ENCODE measurements around the gene DNMT3B. TPM values are rescaled to one million over a fixed set of nuclear protein-coding genes. Genes with fewer than 3 reads are reported as not detected.

Gene DNMT3B
- total and polyA plus RNA-seq, 2 donors (not counting 1 experiment from before 2014, with no cell fraction given), result 0.15 to 0.47 TPM

DNA sequence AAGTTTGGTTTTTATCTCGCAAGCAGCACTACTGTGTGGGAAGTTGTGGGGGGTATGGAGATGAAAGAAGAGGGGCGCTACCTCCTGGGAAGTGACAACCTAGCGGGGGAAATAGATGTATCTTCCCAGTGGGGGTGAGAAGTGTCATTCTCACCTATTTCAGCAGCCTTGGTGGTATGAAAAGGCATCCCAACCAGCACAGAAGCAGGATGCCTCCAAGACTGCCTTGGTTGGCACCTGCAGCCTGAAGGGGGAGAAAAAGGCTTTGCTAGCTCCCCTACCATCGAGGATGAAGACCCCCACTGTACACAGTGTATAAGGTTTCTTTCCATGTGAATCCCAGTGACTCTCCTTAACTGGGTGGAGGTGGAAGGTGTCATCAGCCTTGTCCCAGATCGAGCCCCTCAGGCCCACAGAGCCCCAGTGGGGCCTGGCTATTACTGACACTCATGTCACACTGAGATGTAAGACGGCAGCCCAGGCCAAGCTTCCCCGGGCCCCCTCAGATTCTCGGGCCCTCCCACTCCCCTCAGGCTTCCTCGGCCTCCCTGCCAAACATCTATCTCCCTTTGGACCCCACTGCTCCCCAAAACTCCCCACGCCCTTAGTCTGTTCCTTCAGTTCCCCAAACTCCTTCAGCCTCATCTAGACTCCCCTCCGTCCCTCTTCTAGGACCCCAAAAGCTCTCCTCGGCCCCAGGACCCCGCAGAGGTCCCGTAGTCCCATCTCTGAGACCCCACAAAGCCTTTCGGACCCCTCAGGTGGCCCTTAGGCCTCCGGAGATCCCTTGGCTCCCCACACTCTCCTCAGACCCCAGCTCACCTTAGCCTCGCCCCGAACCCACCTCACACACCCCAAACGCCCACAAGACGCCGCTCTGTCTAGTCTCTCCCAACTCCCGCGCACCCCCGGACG lies 19.6 kb upstream of the DNMT3B start:
- DNase-seq (peak; percentile 24), ATAC-seq (ENCODE audit: low read depth) (no peak)
- intact Hi-C loops (cut with micrococcal nuclease), result loop anchor here (1.0 kb wide), 2 partner anchors 20 to 68 kb away; partner anchors contain the start of gene DNMT3B
- CTCF ChIA-PET, result interaction anchor here (1.9 to 2.9 kb wide), 2 partner anchors 20 to 36 kb away, joined by 12 to 15 read pairs; partner anchors contain the start of gene DNMT3B
- peak overlapping the region; percentile 66 to 88 for H3K27ac ChIP-seq (ENCODE audit: low read length in 2 of 2)
- WGBS (ENCODE audit: insufficient coverage), result 4% methylated on average over 24 of the region's 25 CpGs
- H3K27ac Mint-ChIP-seq, result peak overlapping the region; percentile 91
- no peaks in the 10 kb centered on the region for H3K36me3 ChIP-seq (replicated peaks in 1 of 2; ENCODE audit: control extremely low read depth in 1 of 2, control insufficient read depth in 1 of 2, extremely low read depth in 1 of 2, insufficient read depth in 2 of 2, low read length in 1 of 2)
- H3K27me3 ChIP-seq (replicated peaks in 1 of 4; ENCODE audit: control extremely low read depth in 1 of 4, control insufficient read depth in 3 of 4, insufficient read depth in 4 of 4, low read length in 3 of 4), result no peaks in the 10 kb centered on the region
- peak overlapping the region; percentile 99 for H3K4me3 Mint-ChIP-seq
- H3K4me1 Mint-ChIP-seq, result peaks cover 27% of the 10 kb centered on the region
- no peak for TF ChIP-seq EZH2 (IDR thresholded peaks at IDR 0.05; ENCODE audit: borderline replicate concordance, insufficient read depth, low read depth, low read length, poor library complexity, severe bottlenecking)
- TF ChIP-seq, protein P1, sequence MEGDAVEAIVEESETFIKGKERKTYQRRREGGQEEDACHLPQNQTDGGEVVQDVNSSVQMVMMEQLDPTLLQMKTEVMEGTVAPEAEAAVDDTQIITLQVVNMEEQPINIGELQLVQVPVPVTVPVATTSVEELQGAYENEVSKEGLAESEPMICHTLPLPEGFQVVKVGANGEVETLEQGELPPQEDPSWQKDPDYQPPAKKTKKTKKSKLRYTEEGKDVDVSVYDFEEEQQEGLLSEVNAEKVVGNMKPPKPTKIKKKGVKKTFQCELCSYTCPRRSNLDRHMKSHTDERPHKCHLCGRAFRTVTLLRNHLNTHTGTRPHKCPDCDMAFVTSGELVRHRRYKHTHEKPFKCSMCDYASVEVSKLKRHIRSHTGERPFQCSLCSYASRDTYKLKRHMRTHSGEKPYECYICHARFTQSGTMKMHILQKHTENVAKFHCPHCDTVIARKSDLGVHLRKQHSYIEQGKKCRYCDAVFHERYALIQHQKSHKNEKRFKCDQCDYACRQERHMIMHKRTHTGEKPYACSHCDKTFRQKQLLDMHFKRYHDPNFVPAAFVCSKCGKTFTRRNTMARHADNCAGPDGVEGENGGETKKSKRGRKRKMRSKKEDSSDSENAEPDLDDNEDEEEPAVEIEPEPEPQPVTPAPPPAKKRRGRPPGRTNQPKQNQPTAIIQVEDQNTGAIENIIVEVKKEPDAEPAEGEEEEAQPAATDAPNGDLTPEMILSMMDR (IDR thresholded peaks at IDR 0.05), result no peak
- H3K9ac ChIP-seq (ENCODE audit: low read length), result peak overlapping the region; percentile 96
- POLR2A ChIA-PET, result interaction anchor here (0.6 to 1.3 kb wide), 3 partner anchors 20 to 77 kb away, joined by 3 to 12 read pairs (median 5); partner anchors contain the start of genes C20orf203, DNMT3B and MAPRE1
- no peaks in the 10 kb centered on the region for H3K9me3 Mint-ChIP-seq (ENCODE audit: insufficient read depth)
- peak overlapping the region; percentile 81 for H3K4me2 ChIP-seq (replicated peaks; ENCODE audit: low read depth, low read length, poor library complexity, severe bottlenecking)
- peak overlapping the region; percentile 59 to 94 (median 72) for H3K4me3 ChIP-seq (ENCODE audit: control extremely low read depth in 1 of 5, extremely low read depth in 1 of 5, insufficient read depth in 1 of 5, low read depth in 2 of 5, low read length in 4 of 5)
- peaks cover 39% of the 10 kb centered on the region for H3K79me2 ChIP-seq (ENCODE audit: control insufficient read depth, insufficient read depth, low read length)
- no peaks in the 10 kb centered on the region for H3K27me3 Mint-ChIP-seq
- peaks cover 10% of the 10 kb centered on the region for H4K20me1 ChIP-seq (ENCODE audit: control insufficient read depth, insufficient read depth, low read length, poor library complexity, severe bottlenecking)
- H3K4me1 ChIP-seq (ENCODE audit: control insufficient read depth in 2 of 2, insufficient read depth in 2 of 2, low read length in 2 of 2), result peaks cover 13 to 18% of the 10 kb centered on the region in 2 donors
- peak overlapping the region; percentile 98 for H2AFZ ChIP-seq (ENCODE audit: insufficient read depth, low read depth, low read length, poor library complexity, severe bottlenecking)
- H3K9me3 ChIP-seq (ENCODE audit: control extremely low read depth in 1 of 3, control insufficient read depth in 2 of 3, insufficient read depth in 1 of 3, low read length in 2 of 3), result no peaks in the 10 kb centered on the region
